ENCODE data around the gene SYT15.
"Not testable (repeated sequence)": the region's sequence is repeated elsewhere in the genome, so short reads cannot be mapped to it uniquely, and the experiment has no call there.

DNA sequence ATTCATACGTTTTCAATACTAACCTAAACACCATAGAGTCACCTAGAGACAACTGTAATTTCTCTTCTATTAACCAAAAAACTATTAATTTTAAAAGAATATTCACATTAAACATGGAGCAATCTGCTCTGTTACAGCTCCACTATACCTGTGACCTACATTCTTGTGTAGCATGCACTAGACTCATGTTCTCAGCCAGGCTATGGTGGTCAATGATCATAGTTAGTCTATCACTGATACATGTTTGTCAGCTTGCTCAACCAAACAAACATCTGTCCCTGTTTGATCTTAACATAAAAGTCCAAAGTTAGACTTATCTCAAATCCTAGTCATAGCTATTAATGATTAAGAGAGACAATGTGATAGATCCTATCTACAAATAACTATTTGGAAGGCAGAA is 50.9 kb downstream of the SYT15 start:
- TF ChIP-seq, protein P1, sequence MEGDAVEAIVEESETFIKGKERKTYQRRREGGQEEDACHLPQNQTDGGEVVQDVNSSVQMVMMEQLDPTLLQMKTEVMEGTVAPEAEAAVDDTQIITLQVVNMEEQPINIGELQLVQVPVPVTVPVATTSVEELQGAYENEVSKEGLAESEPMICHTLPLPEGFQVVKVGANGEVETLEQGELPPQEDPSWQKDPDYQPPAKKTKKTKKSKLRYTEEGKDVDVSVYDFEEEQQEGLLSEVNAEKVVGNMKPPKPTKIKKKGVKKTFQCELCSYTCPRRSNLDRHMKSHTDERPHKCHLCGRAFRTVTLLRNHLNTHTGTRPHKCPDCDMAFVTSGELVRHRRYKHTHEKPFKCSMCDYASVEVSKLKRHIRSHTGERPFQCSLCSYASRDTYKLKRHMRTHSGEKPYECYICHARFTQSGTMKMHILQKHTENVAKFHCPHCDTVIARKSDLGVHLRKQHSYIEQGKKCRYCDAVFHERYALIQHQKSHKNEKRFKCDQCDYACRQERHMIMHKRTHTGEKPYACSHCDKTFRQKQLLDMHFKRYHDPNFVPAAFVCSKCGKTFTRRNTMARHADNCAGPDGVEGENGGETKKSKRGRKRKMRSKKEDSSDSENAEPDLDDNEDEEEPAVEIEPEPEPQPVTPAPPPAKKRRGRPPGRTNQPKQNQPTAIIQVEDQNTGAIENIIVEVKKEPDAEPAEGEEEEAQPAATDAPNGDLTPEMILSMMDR (tag by site-specific recombination; IDR thresholded peaks at IDR 0.05) = not testable (repeated sequence)
- TF ChIP-seq YY1 (tag by site-specific recombination; IDR thresholded peaks at IDR 0.05); ZNF239 (tag by site-specific recombination; IDR thresholded peaks at IDR 0.05); ZNF292 (tag by site-specific recombination; IDR thresholded peaks at IDR 0.05; ENCODE audit: borderline replicate concordance, low read depth); OVOL3 (tag by site-specific recombination; IDR thresholded peaks at IDR 0.05); ZBTB49 (tag by site-specific recombination; IDR thresholded peaks at IDR 0.05; ENCODE audit: low read depth); ZNF768 (tag by site-specific recombination; IDR thresholded peaks at IDR 0.05); ZNF785 (tag by site-specific recombination; IDR thresholded peaks at IDR 0.05); ZNF501 (tag by site-specific recombination; IDR thresholded peaks at IDR 0.05): not testable (repeated sequence)
- TF ChIP-seq, protein P2, sequence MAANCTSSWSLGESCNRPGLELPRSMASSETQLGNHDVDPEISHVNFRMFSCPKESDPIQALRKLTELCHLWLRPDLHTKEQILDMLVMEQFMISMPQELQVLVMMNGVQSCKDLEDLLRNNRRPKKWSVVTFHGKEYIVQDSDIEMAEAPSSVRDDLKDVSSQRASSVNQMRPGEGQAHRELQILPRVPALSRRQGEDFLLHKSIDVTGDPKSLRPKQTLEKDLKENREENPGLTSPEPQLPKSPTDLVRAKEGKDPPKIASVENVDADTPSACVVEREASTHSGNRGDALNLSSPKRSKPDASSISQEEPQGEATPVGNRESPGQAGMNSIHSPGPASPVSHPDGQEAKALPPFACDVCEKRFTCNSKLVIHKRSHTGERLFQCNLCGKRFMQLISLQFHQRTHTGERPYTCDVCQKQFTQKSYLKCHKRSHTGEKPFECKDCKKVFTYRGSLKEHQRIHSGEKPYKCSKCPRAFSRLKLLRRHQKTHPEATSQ (tag by site-specific recombination; IDR thresholded peaks at IDR 0.05) = not testable (repeated sequence)
- TF ChIP-seq, protein P3, sequence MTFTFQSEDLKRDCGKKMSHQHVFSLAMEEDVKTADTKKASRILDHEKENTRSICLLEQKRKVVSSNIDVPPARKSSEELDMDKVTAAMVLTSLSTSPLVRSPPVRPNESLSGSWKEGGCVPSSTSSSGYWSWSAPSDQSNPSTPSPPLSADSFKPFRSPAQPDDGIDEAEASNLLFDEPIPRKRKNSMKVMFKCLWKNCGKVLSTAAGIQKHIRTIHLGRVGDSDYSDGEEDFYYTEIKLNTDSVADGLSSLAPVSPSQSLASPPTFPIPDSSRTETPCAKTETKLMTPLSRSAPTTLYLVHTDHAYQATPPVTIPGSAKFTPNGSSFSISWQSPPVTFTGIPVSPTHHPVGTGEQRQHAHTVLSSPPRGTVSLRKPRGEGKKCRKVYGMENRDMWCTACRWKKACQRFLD (tag by site-specific recombination; IDR thresholded peaks at IDR 0.05) = not testable (repeated sequence)

Data from HEK293 (cell line).